Activated CD4-positive, alpha-beta memory T cell treated with anti-CD3 and anti-CD28 coated beads for 36 hours (primary cell): ENCODE results near the gene ABCB9. TPM values are rescaled to one million over a fixed set of nuclear protein-coding genes. Genes with fewer than 3 reads are reported as not detected.
A peak's percentile ranks its signal among the peaks of the same experiment; 100 is the strongest.

Source experiments
- CTCF ChIA-PET: fragments of 350-600 bp; sonication (Branson Sonifier 250); formaldehyde crosslinking; loops from one replicate; lab custom pipeline; 2021; ENCODE audit warnings: antibody characterized with exemption, inconsistent platforms; lab: Charles Lee
- POLR2A ChIA-PET: fragments of 350-600 bp; sonication (Branson Sonifier 250); formaldehyde crosslinking; loops from one replicate; lab custom pipeline; 2021; ENCODE audit warnings: antibody characterized with exemption; lab: Charles Lee
- DNase-seq: peaks from one replicate; pipeline ENCODE4 v3.0.0-alpha.2; 2020
- H3K27ac Mint-ChIP-seq: one replicate; pipeline ENCODE4 v1.8.0; 2021; ENCODE audit warnings: mixed read lengths
- H3K27me3 Mint-ChIP-seq: one replicate; pipeline ENCODE4 v1.8.0; 2021; ENCODE audit warnings: mixed read lengths
- H3K36me3 Mint-ChIP-seq: one replicate; pipeline ENCODE4 v1.8.0; 2021; ENCODE audit warnings: mixed read lengths
- H3K4me1 Mint-ChIP-seq: one replicate; pipeline ENCODE4 v1.8.0; 2021; ENCODE audit warnings: low read depth, mixed read lengths
- H3K4me3 Mint-ChIP-seq: one replicate; pipeline ENCODE4 v1.8.0; 2021; ENCODE audit warnings: mild to moderate bottlenecking, mixed read lengths
- H3K9me3 Mint-ChIP-seq: one replicate; pipeline ENCODE4 v1.8.0; 2021; ENCODE audit warnings: mixed read lengths
- intact Hi-C: fragments of 100-400 bp; cut with micrococcal nuclease; formaldehyde crosslinking; loops from one replicate; pipeline ENCODE4 v1.15.1; 2023
- total RNA-seq, 2 experiments: library from RNA; stranded (reverse); gene quantifications; one replicate each; pipeline ENCODE4 v1.2.3, GENCODE V29; 2021

ABCB9 gene
- total RNA-seq, 2 experiments from 2014 or later, result 2.7 to 3.6 TPM

DNA sequence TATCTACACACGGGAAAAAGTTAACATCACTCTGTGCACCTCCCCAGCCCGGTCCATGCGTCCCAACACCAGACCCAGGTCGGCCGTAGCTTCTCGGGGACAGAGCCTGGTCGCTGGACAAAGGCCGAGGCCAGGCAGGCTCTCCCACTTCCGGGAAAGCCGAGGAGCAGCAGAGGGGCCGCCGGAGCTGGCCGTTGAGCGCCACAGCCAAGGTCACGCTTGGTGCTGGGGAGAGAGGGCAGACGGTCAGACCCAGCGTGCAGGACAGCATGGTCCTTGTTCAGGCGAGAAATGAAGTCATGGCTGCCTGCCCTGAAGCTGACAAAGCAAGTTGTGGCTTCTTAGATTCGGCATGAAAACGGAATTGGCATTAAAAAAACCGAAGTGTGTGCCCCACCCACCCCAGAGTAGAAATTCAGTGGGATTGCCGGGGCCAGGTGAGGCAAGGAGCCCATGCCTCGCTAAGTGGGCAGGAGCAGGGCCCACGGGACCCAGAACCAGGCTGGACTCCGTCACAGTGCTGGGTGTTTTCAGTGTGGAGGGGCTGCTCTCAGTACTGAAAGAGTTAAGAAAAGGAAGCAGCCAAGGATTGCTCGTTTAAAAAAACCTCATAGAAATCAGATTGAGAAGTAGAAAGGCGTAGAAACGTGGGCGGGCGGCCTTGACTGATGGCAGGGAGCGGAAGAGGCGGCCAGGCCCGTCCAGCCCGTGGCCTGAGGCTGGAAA is 18.5 kb upstream of the ABCB9 start:
- POLR2A ChIA-PET, result interaction anchor here (0.5 kb wide), 1 partner anchor 147 kb away, joined by 3 read pairs; no protein-coding TSS in a partner anchor
- intact Hi-C loops, result no loop called here
- CTCF ChIA-PET, result interaction anchor here (0.6 to 1.4 kb wide), 3 partner anchors 9 to 253 kb away, joined by 3 read pairs; partner anchors contain the start of gene OGFOD2
- H3K27me3 Mint-ChIP-seq, result no peaks in the 10 kb centered on the region
- H3K9me3 Mint-ChIP-seq, result no peaks in the 10 kb centered on the region
- no peak overlapping the region for H3K4me3 Mint-ChIP-seq
- H3K36me3 Mint-ChIP-seq, result peaks cover 15% of the 10 kb centered on the region
- H3K27ac Mint-ChIP-seq, result peak overlapping the region; percentile 10
- no peak for DNase-seq
- H3K4me1 Mint-ChIP-seq, result peaks cover 21% of the 10 kb centered on the region

DNA sequence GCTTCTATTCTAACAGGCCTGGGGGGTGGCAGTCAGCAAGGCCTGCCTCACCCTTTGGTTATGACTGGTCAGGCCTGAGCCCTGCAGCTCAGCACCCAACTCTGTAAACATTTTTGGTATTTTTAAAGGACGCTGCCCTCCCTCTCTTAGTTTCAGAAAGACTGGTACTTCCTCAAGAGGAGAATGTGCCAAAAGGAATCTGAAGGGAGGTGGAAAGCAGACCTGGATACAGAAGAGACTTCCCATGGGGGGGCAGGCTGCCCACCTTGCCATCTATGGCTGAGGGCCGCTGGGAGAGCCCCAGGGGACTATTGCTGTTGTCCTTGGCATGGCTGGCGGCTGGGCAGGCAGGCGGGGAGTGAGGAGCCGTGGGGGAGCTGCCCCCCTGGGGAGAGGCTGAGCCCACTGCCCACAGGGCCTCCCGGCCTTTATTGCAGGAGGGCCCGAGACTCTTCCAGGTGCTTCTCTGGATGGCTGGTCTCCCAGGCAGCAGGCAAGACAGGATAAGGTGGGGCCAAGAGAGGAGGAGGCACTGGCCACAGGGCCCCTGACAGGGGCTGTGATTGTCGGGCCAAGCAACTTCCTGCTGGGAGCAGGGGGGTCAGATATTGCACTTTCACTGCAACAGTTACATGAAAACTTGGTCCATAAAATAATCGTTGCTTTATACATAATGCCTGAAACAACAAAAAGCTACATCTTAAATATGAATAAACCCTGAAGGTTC is 17.7 kb upstream of the ABCB9 start:
- no peaks in the 10 kb centered on the region for H3K9me3 Mint-ChIP-seq
- no peak overlapping the region for H3K4me3 Mint-ChIP-seq
- ChIA-PET POLR2A (interaction anchor here (0.5 kb wide), 1 partner anchor 148 kb away, joined by 3 read pairs; no protein-coding TSS in a partner anchor), CTCF (interaction anchor here (0.6 to 1.4 kb wide), 4 partner anchors 8 to 254 kb away, joined by 3 read pairs; partner anchors contain the start of gene OGFOD2)
- H3K27ac Mint-ChIP-seq, result peak overlapping the region; percentile 23
- intact Hi-C loops, result no loop called here
- DNase-seq, result no peak
- H3K4me1 Mint-ChIP-seq, result peaks cover 25% of the 10 kb centered on the region
- H3K27me3 Mint-ChIP-seq, result no peaks in the 10 kb centered on the region
- H3K36me3 Mint-ChIP-seq, result peaks cover 15% of the 10 kb centered on the region

DNA sequence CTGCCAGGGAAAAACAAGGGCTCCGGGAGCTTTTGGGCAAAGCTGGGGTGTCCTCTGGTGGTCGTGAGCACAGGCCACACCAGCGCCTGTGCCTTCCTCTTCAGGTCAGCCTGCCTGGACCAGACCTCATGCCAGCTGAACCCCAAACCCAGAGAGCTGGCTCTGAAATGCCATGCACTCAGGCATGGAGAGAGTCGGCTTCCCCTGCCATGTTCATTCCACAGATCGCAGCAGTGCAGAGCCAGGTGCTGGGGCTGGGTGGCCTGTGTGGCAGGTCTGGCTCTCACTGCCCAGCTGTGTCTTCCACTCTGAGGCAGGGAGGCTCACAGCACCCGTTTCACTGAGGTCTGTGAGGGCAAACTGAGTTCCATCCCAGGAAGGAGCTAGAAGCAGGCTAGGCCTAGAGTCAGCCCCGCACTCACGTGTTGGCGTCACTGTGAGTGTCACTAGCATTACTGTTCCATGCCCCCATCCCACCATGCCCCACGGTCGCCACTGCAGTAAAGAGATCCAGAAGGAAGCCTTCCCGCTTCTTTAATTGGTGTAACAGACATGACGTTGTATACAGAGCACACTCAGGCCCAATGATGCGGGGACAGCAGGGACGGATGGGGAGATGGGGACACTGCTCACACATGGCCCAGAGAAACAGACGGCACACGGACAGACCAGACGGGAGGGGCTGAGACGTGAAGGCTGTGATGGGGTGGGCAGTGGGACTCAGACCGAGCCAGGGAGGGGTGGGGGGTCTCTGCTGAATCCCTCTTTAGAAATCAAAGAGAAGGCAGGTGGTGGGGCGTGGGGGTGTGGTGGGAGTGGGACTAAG is 16.9 kb upstream of the ABCB9 start:
- intact Hi-C loops, result no loop called here

DNA sequence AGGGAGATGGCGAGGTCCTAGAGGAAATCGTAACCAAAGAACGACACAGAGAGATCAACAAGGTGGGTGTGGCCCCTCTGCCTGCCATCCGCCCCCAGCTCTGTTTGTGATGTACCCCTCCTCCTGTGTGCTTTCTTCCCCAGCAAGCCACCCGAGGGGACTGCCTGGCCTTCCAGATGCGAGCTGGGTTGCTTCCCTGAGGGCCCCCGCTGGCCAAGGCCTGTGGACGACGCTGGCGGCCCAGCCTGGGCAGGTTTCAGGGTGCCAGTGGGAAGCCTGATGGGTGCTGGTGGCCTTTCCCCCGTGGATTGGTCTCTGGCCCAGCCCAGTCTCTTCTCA is 16.2 kb upstream of the ABCB9 start:
- CTCF ChIA-PET, result interaction anchor here (1.2 to 1.8 kb wide), 2 partner anchors 93 to 255 kb away, joined by 3 to 7 read pairs; no protein-coding TSS in a partner anchor

More for the DNA sequence above, 16.9 kb upstream of the ABCB9 start:
- no peaks in the 10 kb centered on the region for H3K9me3 Mint-ChIP-seq
- DNase-seq, result no peak
- H3K4me1 Mint-ChIP-seq, result peaks cover 26% of the 10 kb centered on the region
- H3K4me3 Mint-ChIP-seq, result peak overlapping the region; percentile 37
- ChIA-PET CTCF (interaction anchor here (1.2 kb wide), 1 partner anchor 92 kb away, joined by 3 read pairs; no protein-coding TSS in a partner anchor), POLR2A (interaction anchor here (1.7 kb wide), 1 partner anchor 9 kb away, joined by 5 read pairs; the partner anchor contains the start of gene OGFOD2)
- H3K27me3 Mint-ChIP-seq, result no peaks in the 10 kb centered on the region
- peaks cover 15% of the 10 kb centered on the region for H3K36me3 Mint-ChIP-seq
- peak overlapping the region; percentile 23 for H3K27ac Mint-ChIP-seq

DNA sequence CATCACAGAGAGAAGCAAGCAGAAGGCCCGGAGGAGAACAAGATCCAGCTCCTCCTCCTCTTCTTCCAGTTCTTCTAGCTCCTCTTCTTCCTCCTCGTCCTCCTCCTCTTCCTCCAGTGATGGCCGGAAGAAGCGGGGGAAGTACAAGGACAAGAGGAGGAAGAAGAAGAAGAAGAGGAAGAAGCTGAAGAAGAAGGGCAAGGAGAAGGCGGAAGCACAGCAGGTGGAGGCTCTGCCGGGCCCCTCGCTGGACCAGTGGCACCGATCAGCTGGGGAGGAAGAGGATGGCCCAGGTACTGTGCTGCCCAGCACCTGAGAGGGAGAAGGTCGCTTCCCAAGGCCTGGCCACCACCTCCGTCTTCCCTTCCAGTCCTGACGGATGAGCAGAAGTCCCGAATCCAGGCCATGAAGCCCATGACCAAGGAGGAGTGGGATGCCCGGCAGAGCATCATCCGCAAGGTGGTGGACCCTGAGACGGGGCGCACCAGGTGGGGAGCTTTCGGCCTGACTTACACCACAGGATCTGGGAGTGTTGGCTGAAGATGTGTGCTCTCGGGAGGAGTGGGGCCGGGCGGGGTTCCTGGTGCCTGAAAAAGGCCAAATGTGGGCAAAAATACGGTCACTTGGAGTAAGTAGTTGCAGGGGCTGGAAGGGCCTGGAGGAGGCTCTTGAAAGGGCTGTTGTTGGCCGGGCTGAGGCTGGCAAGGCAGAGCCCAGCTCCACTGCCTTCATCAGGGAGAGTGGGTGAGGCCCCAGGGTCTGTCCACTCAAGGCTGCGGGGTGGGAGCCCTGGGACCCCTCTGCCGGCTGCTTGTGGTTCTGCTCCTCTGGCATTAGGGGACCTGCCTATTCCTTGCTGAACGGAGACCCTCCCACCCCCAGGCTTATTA is 15.6 kb upstream of the ABCB9 start:
- no peaks in the 10 kb centered on the region for H3K27me3 Mint-ChIP-seq
- H3K4me3 Mint-ChIP-seq, result peak overlapping the region; percentile 89
- H3K9me3 Mint-ChIP-seq, result no peaks in the 10 kb centered on the region
- H3K27ac Mint-ChIP-seq, result peak overlapping the region; percentile 81
- intact Hi-C loops, result loop anchor here (2.0 kb wide), 1 partner anchor 93 kb away; no protein-coding TSS in a partner anchor
- DNase-seq, result no peak
- ChIA-PET POLR2A (interaction anchor here (1.7 to 2.1 kb wide), 2 partner anchors 7 to 251 kb away, joined by 5 read pairs; partner anchors contain the start of genes MPHOSPH9, MTRFR and OGFOD2), CTCF (interaction anchor here (1.0 to 1.8 kb wide), 2 partner anchors 180 to 256 kb away, joined by 3 to 7 read pairs; no protein-coding TSS in a partner anchor)
- H3K4me1 Mint-ChIP-seq, result peaks cover 31% of the 10 kb centered on the region
- H3K36me3 Mint-ChIP-seq, result peaks cover 15% of the 10 kb centered on the region

More for the DNA sequence above, 16.2 kb upstream of the ABCB9 start:
- Mint-ChIP-seq H3K4me1 (peaks cover 28% of the 10 kb centered on the region), H3K9me3 (no peaks in the 10 kb centered on the region), H3K27me3 (no peaks in the 10 kb centered on the region), H3K36me3 (peaks cover 15% of the 10 kb centered on the region), H3K27ac (peak overlapping the region; percentile 23), H3K4me3 (peak overlapping the region; percentile 89)
- DNase-seq, result no peak
- intact Hi-C loops, result no loop called here
- POLR2A ChIA-PET, result interaction anchor here (1.7 kb wide), 1 partner anchor 8 kb away, joined by 5 read pairs; the partner anchor contains the start of gene OGFOD2

DNA sequence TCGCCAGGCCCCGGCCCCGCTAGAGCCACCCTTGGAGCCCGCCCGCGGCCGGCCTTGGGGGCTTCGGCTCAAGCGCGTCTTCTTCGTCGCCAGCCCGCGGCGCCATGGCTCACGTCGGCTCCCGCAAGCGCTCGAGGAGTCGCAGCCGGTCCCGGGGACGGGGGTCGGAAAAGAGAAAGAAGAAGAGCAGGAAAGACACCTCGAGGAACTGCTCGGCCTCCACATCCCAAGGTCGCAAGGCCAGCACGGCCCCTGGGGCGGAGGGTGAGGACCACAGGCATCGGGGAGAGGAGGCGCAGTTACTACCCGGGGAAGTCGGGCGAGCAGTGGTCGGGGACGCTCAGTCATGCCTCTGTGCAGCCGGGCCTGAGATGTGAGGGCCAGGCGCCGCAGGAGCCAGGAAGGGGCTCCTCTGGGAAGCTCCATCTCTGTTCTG is 14.8 kb upstream of the ABCB9 start:
- H3K36me3 Mint-ChIP-seq, result peaks cover 15% of the 10 kb centered on the region
- ChIA-PET POLR2A (interaction anchor here (2.1 kb wide), 1 partner anchor 252 kb away, joined by 5 read pairs; the partner anchor contains the start of genes MPHOSPH9 and MTRFR), CTCF (interaction anchor here (1.0 to 1.8 kb wide), 2 partner anchors 181 to 257 kb away, joined by 3 to 7 read pairs; no protein-coding TSS in a partner anchor)
- DNase-seq, result no peak
- peaks cover 37% of the 10 kb centered on the region for H3K4me1 Mint-ChIP-seq
- H3K9me3 Mint-ChIP-seq, result no peaks in the 10 kb centered on the region
- no peaks in the 10 kb centered on the region for H3K27me3 Mint-ChIP-seq
- H3K4me3 Mint-ChIP-seq, result peak overlapping the region; percentile 89
- intact Hi-C loops, result loop anchor here (2.0 kb wide), 1 partner anchor 94 kb away; no protein-coding TSS in a partner anchor
- H3K27ac Mint-ChIP-seq, result peak overlapping the region; percentile 81

DNA sequence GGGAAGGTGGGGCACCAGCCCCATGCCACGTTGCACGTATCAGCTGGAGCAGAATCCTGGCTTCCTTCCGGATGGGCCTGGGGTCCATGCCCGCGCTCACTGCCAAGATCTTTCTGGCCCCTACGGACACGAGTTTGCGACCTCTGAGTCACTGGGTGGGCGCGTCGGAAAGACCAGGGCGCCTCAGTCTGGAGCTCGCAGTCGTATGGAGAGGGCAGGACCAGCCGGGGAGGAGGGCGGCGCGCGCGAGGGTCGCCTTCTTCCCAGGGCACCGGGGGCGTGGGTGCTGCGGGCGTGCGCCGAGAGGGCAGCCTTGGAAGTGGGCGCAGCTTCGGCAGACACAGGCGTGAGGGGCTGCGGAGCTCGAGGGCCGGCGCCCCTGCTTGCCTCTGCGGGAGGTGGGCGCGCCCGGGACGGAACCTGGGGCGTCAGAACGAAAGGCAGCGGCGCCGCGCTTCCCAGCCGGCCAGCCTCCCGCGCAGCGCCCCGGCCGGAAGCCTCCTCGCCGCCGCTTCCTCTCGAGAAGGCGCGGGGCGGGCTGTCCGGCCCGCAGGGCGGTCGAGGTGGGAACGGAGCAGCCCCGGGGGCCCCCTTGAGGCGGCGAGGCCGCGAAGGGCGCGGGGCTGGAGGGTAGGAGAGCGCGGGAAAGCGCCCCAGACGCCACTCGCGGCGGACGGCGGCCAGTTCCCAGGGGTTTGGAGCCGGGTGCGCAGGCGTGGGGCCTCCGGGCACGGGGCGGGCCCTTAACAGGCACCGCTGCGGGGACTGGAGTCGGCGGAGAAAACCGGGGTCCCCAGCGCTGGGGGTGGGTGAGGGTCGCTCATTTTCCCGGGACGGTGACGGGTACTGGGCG is 14.1 kb upstream of the ABCB9 start, which contains the start of gene ARL6IP4:
Gene ARL6IP4, plus strand, starts transcription at position 499 of the 853 bp plus-strand sequence. CDS start 459 bp downstream, outside the sequence.
- POLR2A ChIA-PET, result interaction anchor here (2.1 kb wide), 1 partner anchor 252 kb away, joined by 5 read pairs; the partner anchor contains the start of genes MPHOSPH9 and MTRFR
- Mint-ChIP-seq H3K9me3 (no peaks in the 10 kb centered on the region), H3K27ac (peak within 1 kb of the TSS; percentile 82), H3K36me3 (peaks cover 15% of the 10 kb centered on the region), H3K27me3 (no peaks in the 10 kb centered on the region), H3K4me3 (peak within 1 kb of the TSS; percentile 89), H3K4me1 (peaks cover 42% of the 10 kb centered on the region)
- peak; percentile 72 for DNase-seq
- intact Hi-C loops, result loop anchor here (2.0 kb wide), 1 partner anchor 94 kb away; no protein-coding TSS in a partner anchor
- CTCF ChIA-PET, result interaction anchor here (1.4 to 1.8 kb wide), 2 partner anchors 99 to 257 kb away, joined by 3 to 7 read pairs; no protein-coding TSS in a partner anchor

DNA sequence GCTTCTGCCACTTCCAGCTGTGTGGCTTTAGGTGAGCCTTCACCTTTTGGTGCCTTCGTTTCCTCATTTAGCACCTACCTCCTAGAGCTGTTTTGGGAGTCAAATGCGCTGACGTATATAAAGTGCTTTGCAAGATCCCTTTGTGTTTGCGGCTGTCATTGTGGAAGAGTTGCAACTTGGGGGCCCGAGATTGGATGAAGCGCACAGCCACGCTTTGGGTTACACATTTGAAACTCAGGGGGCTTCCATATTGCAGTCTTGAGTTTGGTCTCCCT is 13.6 kb upstream of the ABCB9 start:
- ChIA-PET POLR2A (interaction anchor here (2.1 kb wide), 1 partner anchor 253 kb away, joined by 5 read pairs; the partner anchor contains the start of genes MPHOSPH9 and MTRFR), CTCF (interaction anchor here (1.3 to 1.4 kb wide), 2 partner anchors 98 to 257 kb away, joined by 3 read pairs; no protein-coding TSS in a partner anchor)
- Mint-ChIP-seq H3K27me3 (no peaks in the 10 kb centered on the region), H3K9me3 (no peaks in the 10 kb centered on the region), H3K27ac (peak overlapping the region; percentile 82), H3K36me3 (peaks cover 15% of the 10 kb centered on the region), H3K4me1 (peaks cover 42% of the 10 kb centered on the region), H3K4me3 (peak overlapping the region; percentile 89)
- no peak for DNase-seq
- intact Hi-C loops, result loop anchor here (2.0 to 10.0 kb wide), 2 partner anchors 95 to 385 kb away; partner anchors contain the start of gene SBNO1
